ENCODE data around the gene TGIF2.

The TGIF2 gene

GRCh38 chr20:36582821-36583220 lies 9.4 kb downstream of the TGIF2 start:
- H3K27ac ChIP-seq = no peak overlapping the region
- no peak overlapping the region for H3K4me3 ChIP-seq
- TF ChIP-seq, protein P1, sequence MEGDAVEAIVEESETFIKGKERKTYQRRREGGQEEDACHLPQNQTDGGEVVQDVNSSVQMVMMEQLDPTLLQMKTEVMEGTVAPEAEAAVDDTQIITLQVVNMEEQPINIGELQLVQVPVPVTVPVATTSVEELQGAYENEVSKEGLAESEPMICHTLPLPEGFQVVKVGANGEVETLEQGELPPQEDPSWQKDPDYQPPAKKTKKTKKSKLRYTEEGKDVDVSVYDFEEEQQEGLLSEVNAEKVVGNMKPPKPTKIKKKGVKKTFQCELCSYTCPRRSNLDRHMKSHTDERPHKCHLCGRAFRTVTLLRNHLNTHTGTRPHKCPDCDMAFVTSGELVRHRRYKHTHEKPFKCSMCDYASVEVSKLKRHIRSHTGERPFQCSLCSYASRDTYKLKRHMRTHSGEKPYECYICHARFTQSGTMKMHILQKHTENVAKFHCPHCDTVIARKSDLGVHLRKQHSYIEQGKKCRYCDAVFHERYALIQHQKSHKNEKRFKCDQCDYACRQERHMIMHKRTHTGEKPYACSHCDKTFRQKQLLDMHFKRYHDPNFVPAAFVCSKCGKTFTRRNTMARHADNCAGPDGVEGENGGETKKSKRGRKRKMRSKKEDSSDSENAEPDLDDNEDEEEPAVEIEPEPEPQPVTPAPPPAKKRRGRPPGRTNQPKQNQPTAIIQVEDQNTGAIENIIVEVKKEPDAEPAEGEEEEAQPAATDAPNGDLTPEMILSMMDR (IDR thresholded peaks at IDR 0.05) = no peak
- DNase-seq (ENCODE audit: low spot score) = no peak

DNA sequence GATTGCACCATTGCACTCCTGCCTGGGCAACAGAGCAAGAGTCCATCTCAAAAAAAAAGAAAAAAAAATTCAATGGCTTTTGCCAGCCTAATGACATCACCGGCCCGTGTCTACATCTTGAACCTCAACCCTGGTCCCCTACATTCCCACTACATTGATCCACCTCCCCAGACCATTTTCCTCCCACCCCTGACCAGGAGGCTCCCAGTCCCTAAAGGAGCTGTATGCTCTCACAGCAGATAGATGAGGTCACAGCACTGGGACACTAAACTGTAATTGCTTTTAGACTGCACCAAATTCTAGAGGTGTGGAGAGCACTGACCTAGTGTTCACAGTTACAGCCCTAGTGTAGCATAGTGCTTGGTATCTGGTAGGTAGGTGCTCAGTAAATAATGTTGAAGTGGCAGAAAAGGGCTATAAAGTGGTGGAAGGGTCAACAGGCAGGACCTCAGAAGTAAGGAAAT lies 10.7 kb downstream of the TGIF2 start:
- DNase-seq (ENCODE audit: low spot score) = no peak
- Histone ChIP-seq H3K4me3 (no peak overlapping the region), H3K27ac (no peak overlapping the region)
- TF ChIP-seq, protein P1 (IDR thresholded peaks at IDR 0.05) = no peak

DNA sequence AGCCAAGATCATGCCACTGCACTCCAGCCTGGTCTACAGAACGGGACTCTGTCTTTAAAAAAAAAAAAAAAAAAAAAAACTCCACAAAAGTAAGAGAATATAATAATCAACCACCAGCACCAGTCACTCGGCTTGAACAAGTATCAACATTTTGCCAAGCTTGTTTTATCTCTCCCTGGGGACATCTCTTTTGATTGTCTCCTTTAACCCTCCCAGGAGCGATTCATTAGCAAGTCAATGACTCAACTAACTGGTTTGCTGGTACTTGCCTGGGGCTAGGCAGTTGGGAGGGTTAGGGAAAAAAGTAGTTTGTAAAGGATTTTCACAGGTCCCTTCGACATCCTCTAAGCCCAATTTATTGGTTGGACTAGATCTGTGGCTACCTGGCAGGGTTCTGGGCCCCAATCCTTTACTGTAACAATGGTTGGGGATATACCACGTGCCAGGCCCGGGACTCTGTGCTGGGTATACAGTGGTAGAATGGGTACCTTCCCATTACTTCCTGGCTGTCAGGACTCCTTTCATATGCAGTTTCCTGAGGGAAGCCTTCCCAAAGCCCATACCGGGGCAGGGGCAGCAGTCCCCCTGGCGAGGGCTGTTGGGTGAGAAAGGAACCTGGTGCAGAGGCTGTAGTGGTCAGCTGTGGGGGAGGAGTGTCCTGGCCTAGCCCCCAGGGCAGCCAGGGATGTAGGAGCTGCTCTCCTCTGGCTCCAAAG lies 12.2 kb downstream of the TGIF2 start:
- Histone ChIP-seq H3K4me3 (no peak overlapping the region), H3K27ac (no peak overlapping the region)
- no peak for DNase-seq (ENCODE audit: low spot score)
- TF ChIP-seq, protein P1 (IDR thresholded peaks at IDR 0.05) = no peak

- no peak for DNase-seq (ENCODE audit: low spot score)
- no peak overlapping the region for H3K4me3 ChIP-seq
- no peak overlapping the region for H3K27ac ChIP-seq
- TF ChIP-seq, protein P1 (IDR thresholded peaks at IDR 0.05) = no peak
Measured at GRCh38 chr20:36587388-36588070, 14.1 kb downstream of the TGIF2 start.

- no peak for DNase-seq (ENCODE audit: low spot score)
- TF ChIP-seq, protein P1 (IDR thresholded peaks at IDR 0.05) = no peak
- no peak overlapping the region for H3K27ac ChIP-seq
- no peak overlapping the region for H3K4me3 ChIP-seq
Measured at GRCh38 chr20:36591281-36591680, 17.9 kb downstream of the TGIF2 start.

DNA sequence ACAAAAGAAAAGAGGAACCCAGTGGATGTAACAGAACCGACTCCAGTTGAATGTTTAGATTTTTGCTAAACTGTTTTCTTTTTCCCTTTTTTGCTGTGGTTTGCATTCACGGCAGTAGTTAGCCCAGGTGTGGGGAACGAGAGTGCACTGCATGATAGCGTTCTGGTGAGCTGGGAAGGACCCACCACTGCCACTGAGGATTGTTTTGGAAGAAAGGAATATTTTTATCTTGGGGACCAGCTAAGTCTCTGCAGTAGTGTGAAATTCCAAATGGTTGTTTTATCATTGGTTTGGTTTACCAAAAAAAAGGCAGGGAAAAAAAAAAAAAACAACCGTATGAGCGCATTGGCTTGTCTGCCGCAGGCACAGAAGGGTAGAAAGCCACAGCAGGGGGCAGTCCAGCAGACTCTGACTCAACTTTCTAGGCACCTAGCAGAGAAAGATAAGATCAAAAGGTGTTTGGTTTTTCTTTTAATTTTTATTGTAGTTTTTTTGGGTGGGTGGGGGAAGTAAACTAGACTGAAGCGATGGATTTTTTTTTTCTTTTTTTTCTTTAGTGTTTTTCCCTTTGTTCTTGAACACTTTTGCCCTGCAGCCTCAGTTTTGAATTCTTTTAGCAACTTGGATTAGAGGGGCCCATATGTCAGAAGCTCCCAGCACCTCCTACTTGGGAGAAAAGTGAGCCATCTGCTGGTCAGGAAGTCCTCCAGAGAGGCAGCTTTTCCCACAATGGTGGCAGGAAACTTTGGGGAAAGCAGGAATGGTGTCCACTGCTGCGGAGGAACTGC lies 18.7 kb downstream of the TGIF2 start:
- Histone ChIP-seq H3K27ac (no peak overlapping the region), H3K4me3 (no peak overlapping the region)
- TF ChIP-seq, protein P1 (IDR thresholded peaks at IDR 0.05) = no peak
- DNase-seq (ENCODE audit: low spot score) = no peak
